ENCODE measurements around the gene LTBP3.

DNA sequence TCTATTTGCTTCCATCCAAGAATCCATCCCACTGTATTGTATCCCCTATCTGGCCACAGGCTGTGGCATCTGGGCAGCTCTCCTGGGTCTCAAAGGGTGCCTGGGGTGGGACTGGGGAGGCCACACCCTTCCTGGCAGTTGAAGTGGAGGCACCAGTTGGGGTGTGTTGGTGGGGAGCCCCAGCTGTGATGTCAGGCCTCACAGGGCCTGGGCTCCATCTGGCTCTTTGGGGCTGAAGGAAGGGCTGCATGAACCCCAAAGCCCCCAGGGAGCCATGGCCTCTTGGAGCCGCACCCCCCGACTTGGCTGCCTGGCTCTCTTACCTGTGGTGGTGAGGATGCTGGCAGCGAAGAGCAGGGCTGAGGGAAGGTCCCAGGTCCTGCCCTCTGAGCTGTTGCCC, 37.0 kb upstream of the LTBP3 start:
- TF ChIP-seq, protein P1, sequence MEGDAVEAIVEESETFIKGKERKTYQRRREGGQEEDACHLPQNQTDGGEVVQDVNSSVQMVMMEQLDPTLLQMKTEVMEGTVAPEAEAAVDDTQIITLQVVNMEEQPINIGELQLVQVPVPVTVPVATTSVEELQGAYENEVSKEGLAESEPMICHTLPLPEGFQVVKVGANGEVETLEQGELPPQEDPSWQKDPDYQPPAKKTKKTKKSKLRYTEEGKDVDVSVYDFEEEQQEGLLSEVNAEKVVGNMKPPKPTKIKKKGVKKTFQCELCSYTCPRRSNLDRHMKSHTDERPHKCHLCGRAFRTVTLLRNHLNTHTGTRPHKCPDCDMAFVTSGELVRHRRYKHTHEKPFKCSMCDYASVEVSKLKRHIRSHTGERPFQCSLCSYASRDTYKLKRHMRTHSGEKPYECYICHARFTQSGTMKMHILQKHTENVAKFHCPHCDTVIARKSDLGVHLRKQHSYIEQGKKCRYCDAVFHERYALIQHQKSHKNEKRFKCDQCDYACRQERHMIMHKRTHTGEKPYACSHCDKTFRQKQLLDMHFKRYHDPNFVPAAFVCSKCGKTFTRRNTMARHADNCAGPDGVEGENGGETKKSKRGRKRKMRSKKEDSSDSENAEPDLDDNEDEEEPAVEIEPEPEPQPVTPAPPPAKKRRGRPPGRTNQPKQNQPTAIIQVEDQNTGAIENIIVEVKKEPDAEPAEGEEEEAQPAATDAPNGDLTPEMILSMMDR (conservative IDR thresholded peaks at IDR 0.05; ENCODE audit: low read length): no peak
- no peak for TF ChIP-seq EZH2phosphoT487 (IDR thresholded peaks at IDR 0.05; ENCODE audit: borderline replicate concordance)
